H9 (cell line): ENCODE data around the gene SIX3. TPM values are rescaled to one million over a fixed set of nuclear protein-coding genes. Genes with fewer than 3 reads are reported as not detected.

Experiments used
- DNase-seq: peaks from one replicate; pipeline ENCODE4 v3.0.0-alpha.2; 2017
- H2AFZ ChIP-seq: one replicate; pipeline ENCODE4 v1.6.1; 2013; ENCODE audit warnings: mild to moderate bottlenecking, low read length, control low read depth, moderate library complexity
- H2AK5ac ChIP-seq: 2 replicates; pipeline ENCODE4 v1.6.1; 2013; ENCODE audit warnings: low read length, control low read depth, mixed read lengths; ENCODE audit not compliant: insufficient read length
- H2BK120ac ChIP-seq: one replicate; pipeline ENCODE4 v1.6.1; 2013; ENCODE audit warnings: low read depth, mild to moderate bottlenecking, low read length, control low read depth, inconsistent platforms; ENCODE audit not compliant: poor library complexity, severe bottlenecking
- H2BK12ac ChIP-seq: 2 replicates; pipeline ENCODE4 v1.6.1; 2013; ENCODE audit warnings: low read length, control low read depth, mixed read lengths, low read depth; ENCODE audit not compliant: insufficient read length
- H2BK15ac ChIP-seq: 2 replicates; pipeline ENCODE4 v1.6.1; 2013; ENCODE audit warnings: low read depth, low read length, control low read depth
- H2BK20ac ChIP-seq: one replicate; pipeline ENCODE4 v1.6.1; 2013; ENCODE audit warnings: low read depth, mild to moderate bottlenecking, low read length, control low read depth, inconsistent platforms; ENCODE audit not compliant: poor library complexity, severe bottlenecking
- H2BK5ac ChIP-seq: 2 replicates; pipeline ENCODE4 v1.6.1; 2013; ENCODE audit warnings: low read length, control low read depth, mixed read lengths; ENCODE audit not compliant: insufficient read length
- H3K14ac ChIP-seq: 2 replicates; pipeline ENCODE4 v1.6.1; 2013; ENCODE audit warnings: low read length, control low read depth; ENCODE audit not compliant: insufficient read depth
- H3K18ac ChIP-seq: 2 replicates; pipeline ENCODE4 v1.6.1; 2013; ENCODE audit warnings: low read depth, mild to moderate bottlenecking, mixed read lengths, low read length, control low read depth; ENCODE audit not compliant: insufficient read length
- H3K23ac ChIP-seq: 2 replicates; pipeline ENCODE4 v1.6.1; 2013; ENCODE audit warnings: low read length, control low read depth, mixed read lengths, low read depth; ENCODE audit not compliant: insufficient read length
- H3K23me2 ChIP-seq: 2 replicates; pipeline ENCODE4 v1.6.1; 2013; ENCODE audit warnings: low read depth, mild to moderate bottlenecking, mixed read lengths, low read length, control low read depth; ENCODE audit not compliant: insufficient read length, poor library complexity, severe bottlenecking
- H3K27ac ChIP-seq: 2 replicates; pipeline ENCODE4 v1.5.1; 2013; ENCODE audit warnings: low read length, control low read depth, mixed read lengths, low read depth; ENCODE audit not compliant: insufficient read length
- H3K27me3 ChIP-seq: 2 replicates; pipeline ENCODE4 v1.6.1; 2013; ENCODE audit warnings: low read length, control low read depth, inconsistent platforms; ENCODE audit not compliant: insufficient read depth
- H3K4ac ChIP-seq: 2 replicates; pipeline ENCODE4 v1.6.1; 2013; ENCODE audit warnings: low read depth, mild to moderate bottlenecking, control low read depth, inconsistent platforms, low read length, moderate library complexity
- H3K4me1 ChIP-seq: 2 replicates; pipeline ENCODE4 v1.6.1; 2013; ENCODE audit warnings: low read length, control low read depth, inconsistent platforms; ENCODE audit not compliant: insufficient read depth
- H3K4me2 ChIP-seq: 2 replicates; pipeline ENCODE4 v1.6.1; 2013; ENCODE audit warnings: low read length, control low read depth, mixed read lengths; ENCODE audit not compliant: insufficient read length, insufficient read depth
- H3K56ac ChIP-seq: 2 replicates; pipeline ENCODE4 v1.6.1; 2013; ENCODE audit warnings: low read depth, mild to moderate bottlenecking, mixed read lengths, low read length, control low read depth; ENCODE audit not compliant: insufficient read length
- H3K79me1 ChIP-seq: 2 replicates; pipeline ENCODE4 v1.6.1; 2013; ENCODE audit warnings: low read depth, mild to moderate bottlenecking, moderate library complexity, low read length, control low read depth, inconsistent platforms; ENCODE audit not compliant: insufficient read depth, poor library complexity, severe bottlenecking
- H3K79me2 ChIP-seq: 2 replicates; pipeline ENCODE4 v1.6.1; 2013; ENCODE audit warnings: low read length, control low read depth, inconsistent platforms; ENCODE audit not compliant: insufficient read depth
- H3K9ac ChIP-seq: 2 replicates; pipeline ENCODE4 v1.6.1; 2013; ENCODE audit warnings: low read length, control low read depth, mixed read lengths; ENCODE audit not compliant: insufficient read length; ENCODE audit errors: extremely low read depth
- H3K9me3 ChIP-seq: one replicate; pipeline ENCODE4 v1.6.1; 2013; ENCODE audit warnings: low read depth, low read length, inconsistent platforms; ENCODE audit not compliant: control insufficient read depth
- H3T11ph ChIP-seq: one replicate; pipeline ENCODE4 v1.6.1; 2013; ENCODE audit warnings: mild to moderate bottlenecking, low read length, control low read depth, inconsistent platforms
- H4K20me1 ChIP-seq: one replicate; pipeline ENCODE4 v1.6.1; 2013; ENCODE audit not compliant: control insufficient read depth, insufficient read length, insufficient read depth
- H4K5ac ChIP-seq: 2 replicates; pipeline ENCODE4 v1.6.1; 2013; ENCODE audit warnings: low read depth, mild to moderate bottlenecking, mixed read lengths, low read length, control low read depth; ENCODE audit not compliant: insufficient read length
- H4K8ac ChIP-seq: replicated peaks from 2 replicates; pipeline ENCODE4 v1.6.1; 2013; ENCODE audit warnings: low read length, control low read depth, mixed read lengths, low read depth; ENCODE audit not compliant: insufficient read length
- H4K91ac ChIP-seq: 2 replicates; pipeline ENCODE4 v1.6.1; 2013; ENCODE audit warnings: low read depth, mild to moderate bottlenecking, moderate library complexity, mixed read lengths, low read length, control low read depth; ENCODE audit not compliant: insufficient read length
- H3K27ac Mint-ChIP-seq, 3 experiments: 2 replicates in 2 of 3; 3 replicates in 1 of 3; pipeline ENCODE4 v1.8.0; 2020 to 2021; ENCODE audit warnings: mixed read lengths in 3 of 3, mild to moderate bottlenecking in 1 of 3, moderate library complexity in 1 of 3
- H3K27me3 Mint-ChIP-seq: 2 replicates; pipeline ENCODE4 v1.8.0; 2021; ENCODE audit warnings: low read depth, mild to moderate bottlenecking, moderate library complexity, mixed read lengths
- H3K36me3 Mint-ChIP-seq, 3 experiments: 2 replicates in 2 of 3; 3 replicates in 1 of 3; pipeline ENCODE4 v1.8.0; 2020 to 2021; ENCODE audit warnings: low read depth in 3 of 3, mixed read lengths in 3 of 3; ENCODE audit not compliant: insufficient read depth in 1 of 3
- H3K4me1 Mint-ChIP-seq, 2 experiments: 2 replicates each; pipeline ENCODE4 v1.8.0; 2020; ENCODE audit warnings: mixed read lengths in 2 of 2
- H3K4me3 Mint-ChIP-seq, 2 experiments: 2 replicates in 1 of 2; 3 replicates in 1 of 2; pipeline ENCODE4 v1.8.0; 2020 to 2021; ENCODE audit warnings: mild to moderate bottlenecking in 2 of 2, mixed read lengths in 2 of 2, moderate library complexity in 1 of 2
- H3K9me3 Mint-ChIP-seq, 2 experiments: 2 replicates in 1 of 2; 3 replicates in 1 of 2; pipeline ENCODE4 v1.8.0; 2020; ENCODE audit warnings: mild to moderate bottlenecking in 2 of 2, mixed read lengths in 2 of 2, moderate library complexity in 1 of 2
- CTCF ChIP-seq: fragments of 200-600 bp; sonication (generic); conservative IDR thresholded peaks from 3 replicates; pipeline ENCODE4 v1.8.0; 2021; ENCODE audit warnings: antibody characterized with exemption, mild to moderate bottlenecking
- WGBS: extraction: QIAGEN DNeasy Blood & Tissue Kit; methylation state at CpG from one replicate; pipeline ENCODE4 v1.1.7; 2013; ENCODE audit warnings: missing lambda C conversion rate, low lambda C conversion rate, mixed read lengths; ENCODE audit not compliant: insufficient read length; ENCODE audit errors: extremely low coverage; 5-methylcytosine and 5-hydroxymethylcytosine counted together
- total RNA-seq: library from RNA; stranded (reverse); gene quantifications from 2 replicates; pipeline ENCODE4 v1.2.1, GENCODE V29; 2021

Gene SIX3
- total RNA-seq, 1 experiment from 2014 or later, result 0.55 TPM

DNA sequence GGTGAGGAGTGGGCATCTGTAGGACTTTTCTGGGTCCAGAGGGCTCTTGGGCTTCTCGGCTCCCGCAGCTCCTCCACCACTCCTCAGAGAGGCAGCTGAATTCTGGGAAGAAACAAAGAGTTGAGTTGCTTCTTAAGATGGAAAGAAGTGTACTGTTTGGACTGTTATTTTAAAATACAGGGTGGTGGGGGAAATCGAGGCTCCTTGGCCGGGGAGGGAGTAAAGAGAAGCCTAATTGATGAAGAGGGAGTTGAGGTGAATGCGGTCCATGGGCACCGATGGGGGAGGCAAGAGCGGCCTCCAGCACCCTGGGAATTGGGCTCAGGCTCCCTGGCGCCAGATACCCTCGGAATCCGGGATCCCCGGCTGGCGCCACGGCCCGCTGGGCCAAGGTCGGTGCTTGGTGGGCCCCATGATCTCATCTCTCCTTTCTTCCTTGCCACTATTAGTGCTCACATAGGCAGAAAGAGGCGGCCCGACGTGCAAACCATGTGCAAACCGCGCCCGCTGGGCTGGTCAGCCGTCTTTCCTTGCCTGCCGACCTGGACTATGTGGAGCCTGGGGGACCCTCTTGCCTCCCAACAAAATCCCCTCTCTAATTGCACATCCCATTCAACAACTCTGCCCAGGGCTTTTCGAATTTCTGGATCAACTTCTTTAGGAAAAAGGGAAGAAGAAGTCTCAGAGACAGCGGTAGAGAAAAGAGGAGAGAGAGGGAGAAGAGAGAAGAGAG is 604 bp upstream of the SIX3 start:
- Histone ChIP-seq H3K23me2 (peaks cover 16% of the 10 kb centered on the region), H2BK120ac (no peak overlapping the region), H4K91ac (no peak overlapping the region), H3K27me3 (peaks cover 80% of the 10 kb centered on the region), H3K4ac (no peak overlapping the region), H3K4me2 (peak overlapping the region; percentile 58), H3K4me1 (peaks cover 6% of the 10 kb centered on the region), H3K79me1 (no peaks in the 10 kb centered on the region), H3K27ac (no peak overlapping the region), H3K14ac (no peak overlapping the region), H4K20me1 (peaks cover 6% of the 10 kb centered on the region), H3K79me2 (no peaks in the 10 kb centered on the region), H2AFZ (no peak overlapping the region), H3K9me3 (no peaks in the 10 kb centered on the region), H3K18ac (no peak overlapping the region), H3T11ph (no peak overlapping the region), H2BK12ac (no peak overlapping the region), H3K9ac (no peak overlapping the region), H2BK20ac (no peak overlapping the region), H3K23ac (no peak overlapping the region), H4K5ac (no peak overlapping the region), H2BK5ac (no peak overlapping the region), H2AK5ac (no peak overlapping the region), H4K8ac (no peak overlapping the region), H2BK15ac (no peak overlapping the region), H3K56ac (no peak overlapping the region)
- no CpG with 5 or more reads among the region's 25 CpGs for WGBS
- Mint-ChIP-seq H3K4me3 (peak overlapping the region in 1 of 2 experiments; percentile 70; a peak in 3 of 5 replicates), H3K4me1 (peaks cover 56 to 75% of the 10 kb centered on the region in 2 experiments), H3K27me3 (peaks cover 99% of the 10 kb centered on the region), H3K9me3 (peaks cover 0 to 4% of the 10 kb centered on the region in 2 experiments; a peak in 2 of 5 replicates), H3K36me3 (peaks cover 0 to 6% (median 0%) of the 10 kb centered on the region in 3 experiments; a peak in 1 of 7 replicates), H3K27ac (no peak overlapping the region)
- DNase-seq, result no peak
- TF ChIP-seq CTCF, result no peak
